Mononuclear cell (primary cell): ENCODE measurements around the gene SNX2. TPM values are rescaled to one million over a fixed set of nuclear protein-coding genes. Genes with fewer than 3 reads are reported as not detected.
"Not testable (repeated sequence)": the region's sequence is repeated elsewhere in the genome, so short reads cannot be mapped to it uniquely, and the experiment has no call there.

Experiments
- H3K27me3 ChIP-seq: 2 replicates; pipeline ENCODE4 v1.6.0; 2011; ENCODE audit warnings: low read length, control low read depth; ENCODE audit not compliant: insufficient read depth
- H3K4me1 ChIP-seq: 2 replicates; pipeline ENCODE4 v1.5.1; 2011; ENCODE audit warnings: mild to moderate bottlenecking, low read length, control low read depth; ENCODE audit not compliant: insufficient read depth
- H3K4me3 ChIP-seq: 2 replicates; pipeline ENCODE4 v1.5.1; 2011; ENCODE audit warnings: mild to moderate bottlenecking, low read length, moderate library complexity
- H3K9me3 ChIP-seq: 2 replicates; pipeline ENCODE4 v1.5.1; 2011; ENCODE audit warnings: low read depth, mild to moderate bottlenecking, control low read depth, low read length
- total RNA-seq: library from RNA; depleted of rRNA; stranded (reverse); fragments of >200 nt; gene quantifications from one replicate; pipeline ENCODE4 v1.2.3, GENCODE V29; 2012

Gene SNX2
- total RNA-seq, 1 donor: 159 TPM

DNA sequence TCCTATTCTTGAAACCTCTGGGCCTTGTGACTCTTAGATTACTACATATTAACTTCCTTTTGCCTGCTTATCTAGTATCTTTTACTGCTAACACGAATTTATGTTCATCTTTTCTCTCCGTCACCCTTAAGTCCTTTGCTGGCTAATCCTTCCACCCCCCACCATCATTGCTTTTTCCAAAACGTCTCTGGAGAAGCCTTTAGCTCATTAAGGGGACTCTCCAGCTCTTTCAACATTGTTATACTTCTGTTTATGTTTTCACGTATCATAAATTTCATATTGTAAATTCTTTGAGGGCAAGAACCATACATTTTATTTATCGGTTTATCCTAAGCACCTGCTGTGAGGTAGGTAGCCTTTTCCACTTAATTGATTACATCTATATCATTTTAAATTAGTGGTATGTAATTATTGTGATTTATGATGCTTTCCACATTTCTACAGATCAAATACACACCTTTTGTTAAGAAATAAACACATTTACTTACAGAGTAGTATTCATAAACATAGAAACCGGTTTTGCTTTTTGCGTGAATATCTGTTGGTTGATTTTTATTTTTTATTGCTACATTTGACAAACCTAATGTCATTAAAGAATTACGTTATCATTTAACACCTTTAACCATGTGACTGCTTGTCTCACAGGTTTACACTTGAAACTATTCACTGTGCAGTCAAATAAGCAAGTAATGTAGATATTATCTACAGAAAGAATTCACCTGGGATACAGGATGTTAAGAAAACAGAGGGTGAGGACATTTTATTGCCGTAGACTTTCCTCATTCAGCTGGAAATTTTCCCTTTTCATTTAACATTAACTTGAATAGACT is 15.4 kb upstream of the SNX2 start:
- Histone ChIP-seq H3K27me3 (no peaks in the 10 kb centered on the region), H3K9me3 (no peaks in the 10 kb centered on the region), H3K4me3 (no peak overlapping the region), H3K4me1 (peaks cover 26% of the 10 kb centered on the region)

DNA sequence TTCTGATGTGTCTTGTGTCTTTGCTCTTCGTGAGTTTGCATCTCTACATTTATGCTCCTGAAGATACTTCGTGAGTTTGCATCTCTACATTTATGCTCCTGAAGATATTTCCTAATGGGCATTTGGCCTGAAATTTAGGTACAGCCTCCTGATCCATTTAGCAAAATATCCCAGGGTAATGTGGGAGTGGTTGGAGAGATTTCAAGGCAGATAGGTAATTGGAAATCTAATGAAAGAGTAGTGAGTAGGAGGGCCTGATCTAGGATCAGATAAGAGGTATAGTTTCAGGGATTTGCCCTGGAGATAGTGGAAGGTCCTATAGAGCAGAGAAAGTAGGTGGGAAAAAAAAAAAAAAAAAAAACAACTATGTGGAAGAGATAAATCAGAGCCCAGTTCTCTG is 14.6 kb upstream of the SNX2 start:
- Histone ChIP-seq H3K4me1 (peaks cover 26% of the 10 kb centered on the region), H3K4me3 (no peak overlapping the region), H3K27me3 (no peaks in the 10 kb centered on the region), H3K9me3 (no peaks in the 10 kb centered on the region)

DNA sequence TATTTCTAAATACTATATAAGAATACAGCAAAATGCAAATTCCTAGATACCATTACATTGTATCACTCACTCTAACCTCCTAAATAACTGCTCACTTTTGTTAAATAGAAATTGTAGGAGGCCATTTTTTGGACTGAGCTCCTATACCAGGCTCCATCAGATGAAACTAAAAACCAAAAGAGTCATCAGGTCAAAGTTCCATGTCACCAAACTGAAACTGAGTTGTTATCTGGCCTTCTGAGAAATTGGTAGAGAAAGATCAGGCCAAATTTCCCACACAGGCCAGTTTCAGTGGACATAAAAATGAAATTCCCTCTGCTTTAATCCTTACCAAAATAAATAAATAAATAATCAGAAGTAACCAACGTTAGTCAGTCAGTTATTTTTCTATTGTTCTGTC is 13.8 kb upstream of the SNX2 start:
- Histone ChIP-seq H3K4me1 (peaks cover 19% of the 10 kb centered on the region), H3K4me3 (no peak overlapping the region), H3K27me3 (no peaks in the 10 kb centered on the region), H3K9me3 (no peaks in the 10 kb centered on the region)

DNA sequence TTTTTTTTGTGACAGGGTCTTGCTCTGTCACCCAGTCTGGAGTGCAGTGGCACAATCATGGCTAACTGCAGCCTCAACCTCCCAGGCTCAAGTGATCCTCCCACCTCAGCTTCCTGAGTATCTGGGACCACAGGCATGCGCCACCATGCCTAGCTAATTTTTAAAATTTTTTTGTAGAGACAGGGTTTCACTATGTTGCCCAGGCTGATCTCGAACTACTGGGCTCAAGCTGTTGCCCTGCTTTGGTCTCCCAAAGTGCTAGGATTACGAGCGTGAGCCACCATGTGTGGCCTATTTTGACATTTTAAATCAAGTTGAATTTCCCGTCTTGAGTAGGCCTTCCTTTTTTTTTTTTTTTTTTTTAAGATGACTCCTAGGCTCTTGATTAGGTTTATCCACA is 13.0 kb upstream of the SNX2 start:
- not testable (repeated sequence) for H3K4me3 ChIP-seq, H3K27me3 ChIP-seq, H3K9me3 ChIP-seq
- peaks cover 11% of the 10 kb centered on the region for H3K4me1 ChIP-seq

DNA sequence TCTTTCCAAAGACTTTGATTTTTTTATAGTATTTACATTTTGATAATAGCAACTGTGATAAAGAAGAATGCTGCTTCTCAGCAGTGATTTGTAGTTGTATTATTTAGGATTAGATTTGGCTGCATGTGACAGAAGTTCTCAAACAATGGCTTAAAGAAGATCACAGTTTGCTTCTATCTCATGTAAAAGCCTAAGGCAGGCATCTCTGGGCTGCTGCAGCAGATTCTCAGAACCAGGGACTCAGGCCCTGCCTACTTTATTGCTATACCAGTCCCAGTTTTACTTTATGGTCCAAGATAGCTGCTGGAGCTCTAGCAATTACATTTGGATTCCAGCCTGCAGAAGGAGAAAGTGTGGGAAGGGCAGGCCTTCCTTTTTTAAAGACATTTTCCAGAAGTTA is 8.8 kb upstream of the SNX2 start:
- Histone ChIP-seq H3K4me1 (peaks cover 4% of the 10 kb centered on the region), H3K9me3 (no peaks in the 10 kb centered on the region), H3K27me3 (no peaks in the 10 kb centered on the region), H3K4me3 (no peak overlapping the region)

DNA sequence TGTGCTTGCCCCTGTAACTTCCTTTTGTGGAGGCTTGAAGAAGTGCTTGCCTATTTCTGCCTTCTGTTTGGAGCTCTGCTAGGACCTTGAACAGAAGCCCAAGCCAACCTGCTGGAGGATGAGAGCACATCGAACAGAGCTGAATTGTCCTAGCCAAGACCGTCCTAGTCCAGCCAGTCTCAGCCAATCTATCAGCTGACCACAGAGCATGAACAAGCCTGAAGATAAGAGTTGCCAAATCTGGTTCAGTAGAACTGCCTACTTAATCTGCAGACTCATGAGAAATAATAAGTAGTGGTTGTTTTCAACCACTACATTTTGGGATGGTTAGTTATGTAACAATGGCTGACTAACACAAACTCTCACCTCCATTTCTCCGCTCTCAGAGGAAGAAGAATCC is 4.4 kb upstream of the SNX2 start:
- H3K4me1 ChIP-seq: peaks cover 13% of the 10 kb centered on the region
- H3K4me3 ChIP-seq: no peak overlapping the region
- no peaks in the 10 kb centered on the region for H3K27me3 ChIP-seq
- H3K9me3 ChIP-seq: no peaks in the 10 kb centered on the region

DNA sequence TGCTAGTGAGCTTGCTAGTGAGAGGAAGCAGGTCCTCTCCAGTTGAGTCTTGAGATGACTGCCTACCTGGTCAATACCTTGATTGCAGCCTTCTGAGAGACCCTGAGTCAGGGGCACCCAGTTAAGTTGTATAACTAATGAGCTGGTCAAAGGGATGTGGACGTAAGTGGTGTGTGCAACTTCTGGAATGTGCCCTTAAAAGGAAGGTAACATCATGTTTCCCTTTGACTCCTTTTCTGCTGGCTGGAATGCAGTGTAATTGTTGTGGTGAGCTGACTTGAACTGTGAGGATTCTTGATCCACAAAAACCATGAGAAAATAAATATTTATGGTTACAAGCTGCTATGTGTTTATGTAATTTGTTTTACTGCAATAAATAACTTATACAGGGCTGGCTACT is 2.4 kb upstream of the SNX2 start:
- H3K27me3 ChIP-seq: no peaks in the 10 kb centered on the region
- H3K4me1 ChIP-seq: peaks cover 27% of the 10 kb centered on the region
- H3K4me3 ChIP-seq: no peak overlapping the region
- H3K9me3 ChIP-seq: no peaks in the 10 kb centered on the region

DNA sequence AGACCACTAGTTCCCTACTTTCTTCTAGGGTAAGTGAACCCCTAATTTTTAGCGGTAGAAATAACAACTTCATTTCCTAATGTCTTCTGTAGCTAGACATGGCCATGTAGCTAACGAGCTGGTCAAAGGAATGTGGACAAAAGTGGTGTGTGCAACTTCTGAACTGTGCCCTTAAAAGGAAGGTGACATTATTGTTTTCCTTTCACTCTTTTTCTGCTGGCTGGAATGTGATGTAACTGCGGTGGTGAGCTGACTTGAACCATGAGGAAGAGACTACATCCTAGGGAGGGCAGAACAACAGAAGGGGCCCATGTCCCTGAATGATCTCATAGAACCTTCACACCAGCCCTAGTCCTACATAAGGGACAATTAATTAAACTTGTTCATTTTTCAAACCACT is 1.3 kb upstream of the SNX2 start:
- H3K4me1 ChIP-seq: peaks cover 33% of the 10 kb centered on the region

DNA sequence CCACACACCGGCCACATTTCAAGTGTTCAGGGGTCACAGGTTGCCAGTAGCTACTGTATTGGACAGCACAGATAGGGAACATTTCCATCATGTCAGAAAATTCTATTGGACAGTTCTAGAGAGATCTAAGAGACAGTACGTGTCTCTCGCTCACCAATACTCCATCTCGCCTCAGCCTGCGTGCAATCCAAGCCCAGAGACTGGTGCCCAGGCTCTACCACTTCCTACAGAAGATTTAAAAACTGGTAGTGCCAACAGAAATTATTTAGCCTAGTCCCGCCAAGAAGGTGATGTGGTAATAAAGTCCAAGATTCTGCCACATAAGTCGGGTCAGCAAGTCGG is 390 bp upstream of the SNX2 start:
- Histone ChIP-seq H3K27me3 (no peaks in the 10 kb centered on the region), H3K9me3 (no peaks in the 10 kb centered on the region), H3K4me1 (peaks cover 35% of the 10 kb centered on the region), H3K4me3 (peak overlapping the region; percentile 92)

More for the DNA sequence above, 1.3 kb upstream of the SNX2 start:
- no peaks in the 10 kb centered on the region for H3K27me3 ChIP-seq
- no peak overlapping the region for H3K4me3 ChIP-seq
- H3K9me3 ChIP-seq: no peaks in the 10 kb centered on the region

DNA sequence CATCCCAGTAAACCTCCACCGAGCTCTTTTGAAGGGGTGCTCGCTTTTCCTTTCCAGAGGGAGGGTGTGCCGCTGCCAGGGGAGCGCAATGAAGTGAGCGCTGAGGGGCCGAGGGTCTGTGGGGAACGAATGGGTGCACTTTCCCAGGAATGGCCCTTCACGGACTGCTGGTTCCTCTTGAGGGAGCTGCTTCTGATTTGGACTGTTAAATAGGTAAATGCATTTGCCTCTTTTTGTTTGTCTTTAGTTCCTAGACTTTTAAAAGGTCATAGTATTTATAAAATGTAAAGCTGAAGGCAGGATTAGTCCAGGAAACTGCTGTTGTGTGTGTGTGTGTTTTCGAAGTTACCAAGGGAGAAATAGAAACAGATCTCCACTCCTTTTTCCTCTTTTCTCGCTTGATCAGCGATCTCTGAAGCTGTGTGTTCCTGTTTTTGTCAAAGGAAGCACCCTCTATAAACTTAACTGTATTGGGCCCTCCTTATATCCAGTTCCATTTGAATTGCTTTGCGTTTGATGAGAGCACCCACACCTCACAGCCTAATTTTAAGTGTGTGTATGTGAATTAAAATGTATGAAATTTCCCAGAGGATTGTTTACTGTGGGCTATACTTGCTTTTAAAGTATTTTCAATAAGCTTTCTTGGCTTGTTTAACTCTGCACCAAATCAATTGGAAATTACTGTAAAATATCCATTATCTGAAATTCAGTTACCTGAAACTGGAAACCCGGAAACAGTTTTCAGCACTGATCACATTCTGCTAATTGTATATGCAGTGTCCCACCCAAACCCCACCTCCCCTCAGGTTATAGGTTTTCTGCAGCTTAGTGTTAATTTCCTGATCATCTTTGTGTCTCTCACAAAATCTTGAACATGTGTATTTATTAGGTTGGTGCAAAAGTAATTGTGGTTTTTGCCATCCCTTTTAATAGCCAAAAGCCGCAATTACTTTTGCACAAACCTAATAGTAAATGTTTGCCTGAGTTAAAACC is 966 bp downstream of the SNX2 start:
- Histone ChIP-seq H3K9me3 (no peaks in the 10 kb centered on the region), H3K4me1 (peaks cover 44% of the 10 kb centered on the region), H3K27me3 (no peaks in the 10 kb centered on the region), H3K4me3 (peak overlapping the region; percentile 92)

DNA sequence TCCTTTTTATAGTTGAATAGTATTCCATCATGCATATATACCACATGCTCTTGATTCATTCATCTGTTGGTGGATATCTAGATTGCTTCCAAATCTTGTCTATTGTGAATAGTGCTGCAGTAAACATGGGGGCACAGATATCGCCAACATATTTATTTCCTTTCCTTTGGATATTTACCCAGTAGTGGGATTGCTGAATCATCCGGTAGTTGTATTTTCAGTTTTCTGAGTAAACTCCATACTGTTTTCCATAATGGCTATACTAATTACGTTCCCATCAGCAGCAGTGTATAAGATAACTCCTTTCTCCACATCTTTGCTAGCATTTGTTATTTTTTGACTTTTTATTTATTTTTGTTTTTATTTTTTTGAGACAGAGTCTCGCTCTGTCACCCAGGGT is 3.3 kb downstream of the SNX2 start:
- no peak overlapping the region for H3K4me3 ChIP-seq
- H3K9me3 ChIP-seq: no peaks in the 10 kb centered on the region
- no peaks in the 10 kb centered on the region for H3K27me3 ChIP-seq
- peaks cover 45% of the 10 kb centered on the region for H3K4me1 ChIP-seq

DNA sequence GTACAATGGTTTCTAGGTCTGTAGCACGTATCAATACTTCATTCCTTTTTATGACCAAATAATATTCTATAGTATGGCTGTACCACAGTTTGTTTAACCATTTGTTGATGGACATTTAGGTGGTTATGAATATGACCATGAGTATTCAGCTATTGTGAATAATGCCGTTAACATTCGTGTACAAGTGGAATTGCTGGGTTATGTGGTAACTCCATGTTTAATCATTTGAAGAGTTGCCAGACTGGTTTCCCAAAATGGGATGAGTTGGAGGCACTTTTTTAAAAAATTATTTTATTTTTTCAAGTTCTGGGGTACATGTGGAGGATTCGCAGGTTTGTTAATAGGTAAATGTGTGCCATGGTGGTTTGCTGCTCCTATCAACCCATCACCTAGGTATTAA is 4.6 kb downstream of the SNX2 start:
- Histone ChIP-seq H3K9me3 (peaks cover under 1% of the 10 kb centered on the region), H3K4me1 (peaks cover 38% of the 10 kb centered on the region), H3K4me3 (no peak overlapping the region), H3K27me3 (no peaks in the 10 kb centered on the region)

DNA sequence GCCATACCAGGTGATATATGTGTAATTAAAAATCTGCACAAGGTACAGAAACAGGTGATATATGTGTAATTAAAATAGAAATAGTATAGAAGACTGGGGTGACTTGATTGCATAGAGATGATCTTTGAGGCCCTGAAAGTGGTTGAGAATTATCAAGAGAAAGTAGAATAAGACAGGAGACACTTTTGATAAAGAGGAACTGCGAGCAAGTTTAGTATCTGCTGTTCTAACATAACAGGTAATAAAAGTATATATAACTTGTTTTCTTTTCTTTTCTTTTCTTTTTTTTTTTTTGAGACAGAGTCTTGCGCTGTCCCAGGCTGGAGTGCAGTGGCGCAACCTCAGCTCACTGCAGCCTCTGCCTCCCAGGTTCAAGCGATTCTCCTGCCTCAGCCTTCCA is 5.4 kb downstream of the SNX2 start:
- no peaks in the 10 kb centered on the region for H3K27me3 ChIP-seq
- H3K4me3 ChIP-seq: no peak overlapping the region

DNA sequence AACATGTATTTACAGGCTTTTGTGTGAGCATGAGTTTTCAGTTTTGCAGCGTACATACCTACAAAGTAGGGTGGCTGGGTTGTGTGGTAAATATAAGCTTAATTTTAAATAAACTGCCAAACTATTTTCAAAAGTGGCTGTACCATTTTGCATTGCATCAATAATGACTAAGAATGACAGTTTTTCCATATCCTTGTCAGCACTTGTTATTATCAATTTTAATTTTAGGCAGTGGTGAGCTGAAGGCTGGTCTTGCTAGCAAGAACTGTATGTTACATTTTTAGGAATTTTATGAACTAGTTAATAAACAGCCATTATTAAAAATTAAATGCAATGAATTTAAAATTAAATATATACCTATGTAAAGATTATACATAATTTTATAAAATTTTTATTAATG is 6.6 kb downstream of the SNX2 start:
- H3K27me3 ChIP-seq: no peaks in the 10 kb centered on the region
- H3K4me3 ChIP-seq: no peak overlapping the region
- peaks cover 29% of the 10 kb centered on the region for H3K4me1 ChIP-seq
- H3K9me3 ChIP-seq: peaks cover 17% of the 10 kb centered on the region

More for the DNA sequence above, 5.4 kb downstream of the SNX2 start:
- Histone ChIP-seq H3K9me3 (peaks cover 8% of the 10 kb centered on the region), H3K4me1 (peaks cover 36% of the 10 kb centered on the region)

DNA sequence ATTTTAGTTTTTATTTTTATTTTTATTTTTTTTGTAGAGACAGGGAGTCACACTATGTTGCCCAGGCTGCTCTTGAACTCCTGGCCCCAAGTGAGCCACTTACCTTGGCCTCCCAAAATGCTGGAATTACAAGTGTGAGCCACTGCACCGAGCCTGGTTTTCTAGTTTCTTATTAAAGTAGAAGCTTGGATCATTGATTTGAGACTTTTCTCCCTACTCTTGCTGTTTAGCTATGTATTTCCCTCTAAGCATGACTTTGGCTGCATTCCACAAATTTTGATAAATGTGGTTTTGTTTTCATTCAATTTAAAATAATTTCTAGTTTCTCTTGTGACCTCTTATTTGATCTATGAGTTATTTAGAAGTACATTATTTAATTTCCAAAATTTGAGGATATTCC is 10.4 kb downstream of the SNX2 start:
- Histone ChIP-seq H3K27me3 (no peaks in the 10 kb centered on the region), H3K4me1 (peaks cover 6% of the 10 kb centered on the region), H3K4me3 (no peak overlapping the region), H3K9me3 (peaks cover 17% of the 10 kb centered on the region)
